Posterior cingulate gyrus (tissue), 11 donors: ENCODE data around the gene RNLS.
A peak's percentile ranks its signal among the peaks of the same experiment; 100 is the strongest.
"Not testable (repeated sequence)": the region's sequence is repeated elsewhere in the genome, so short reads cannot be mapped to it uniquely, and the experiment has no call there.

ENCODE experiments used
- DNase-seq, 10 donors: peaks; one replicate each; pipeline versions ENCODE4 v3.0.0 to v3.0.0-alpha.2; 2020 to 2021; ENCODE audit warnings: mixed read lengths in 3 of 10
- intact Hi-C: fragments of 100-400 bp; cut with DNase I; formaldehyde crosslinking; loops from one replicate; pipeline ENCODE4 v1.15.1; 2023

The RNLS gene

GRCh38 chr10:88316292-88316861, 266.7 kb downstream of the RNLS start:
- no peak for DNase-seq
- intact Hi-C loops = no loop called here

- intact Hi-C loops = no loop called here
- no peak for DNase-seq
These were observed 267.4 kb downstream of the RNLS start for GRCh38 chr10:88315755-88316154.

GRCh38 chr10:88314362-88314761, 268.8 kb downstream of the RNLS start:
- no peak for DNase-seq
- intact Hi-C loops = no loop called here

- DNase-seq = no peak
- intact Hi-C loops = no loop called here
These were observed 269.2 kb downstream of the RNLS start for GRCh38 chr10:88313878-88314277.

- no peak for DNase-seq
- intact Hi-C loops = no loop called here
These were observed 270.3 kb downstream of the RNLS start for GRCh38 chr10:88312855-88313254.

GRCh38 chr10:88311264-88311663, 271.9 kb downstream of the RNLS start:
- intact Hi-C loops = no loop called here
- DNase-seq = no peak

GRCh38 chr10:88309365-88309764, 273.8 kb downstream of the RNLS start:
- intact Hi-C loops = no loop called here
- no peak for DNase-seq

GRCh38 chr10:88308361-88308760, 274.8 kb downstream of the RNLS start:
- intact Hi-C loops, DNase-seq: not testable (repeated sequence)

- intact Hi-C loops = no loop called here
- DNase-seq = no peak
These were observed 283.3 kb downstream of the RNLS start for GRCh38 chr10:88299787-88300186.

- DNase-seq = no peak
- intact Hi-C loops = no loop called here
These were observed 286.0 kb downstream of the RNLS start for GRCh38 chr10:88297103-88297502.

- no peak for DNase-seq
- intact Hi-C loops = no loop called here
These were observed 289.4 kb downstream of the RNLS start for GRCh38 chr10:88293651-88294230.

- intact Hi-C loops = no loop called here
- DNase-seq = no peak
These were observed 290.0 kb downstream of the RNLS start for GRCh38 chr10:88293073-88293472.

- DNase-seq = no peak
- intact Hi-C loops = no loop called here
These were observed 291.0 kb downstream of the RNLS start for GRCh38 chr10:88292185-88292514.

GRCh38 chr10:88291289-88292184, 291.6 kb downstream of the RNLS start:
- intact Hi-C loops = no loop called here
- peak in 1 of 10 donors; percentile 47 for DNase-seq

GRCh38 chr10:88289342-88289741, 293.8 kb downstream of the RNLS start:
- intact Hi-C loops = no loop called here
- no peak for DNase-seq

GRCh38 chr10:88288320-88289059, 294.6 kb downstream of the RNLS start:
- intact Hi-C loops = no loop called here
- DNase-seq = no peak

GRCh38 chr10:88286030-88286429, 297.1 kb downstream of the RNLS start:
- DNase-seq = no peak
- intact Hi-C loops = no loop called here

GRCh38 chr10:88281592-88282347, 301.3 kb downstream of the RNLS start:
- intact Hi-C loops = no loop called here
- no peak for DNase-seq

GRCh38 chr10:88280518-88280917, 302.6 kb downstream of the RNLS start:
- intact Hi-C loops = no loop called here
- DNase-seq = no peak

- DNase-seq = no peak
- intact Hi-C loops = no loop called here
These were observed 304.2 kb downstream of the RNLS start for GRCh38 chr10:88278912-88279311.
